Measurements from ENCODE around the gene JPT1.
"Not testable (repeated sequence)": the region's sequence is repeated elsewhere in the genome, so short reads cannot be mapped to it uniquely, and the experiment has no call there.

The JPT1 gene

GRCh38 chr17:75135452-75135851 is 18.9 kb downstream of the JPT1 start:
- Histone ChIP-seq H3K79me2 (ENCODE audit: low read length) (peaks cover 9% of the 10 kb centered on the region), H3K27me3 (ENCODE audit: low read depth, low read length) (no peaks in the 10 kb centered on the region), H3K9ac (ENCODE audit: low read length) (no peak overlapping the region), H3K4me1 (ENCODE audit: low read length) (peaks cover 6% of the 10 kb centered on the region), H3K4me2 (ENCODE audit: low read length) (no peak overlapping the region), H4K20me1 (ENCODE audit: insufficient read depth, low read length) (peaks cover 2% of the 10 kb centered on the region), H2AFZ (ENCODE audit: low read depth, low read length) (no peak overlapping the region), H3K27ac (ENCODE audit: low read length) (no peak overlapping the region), H3K9me3 (ENCODE audit: insufficient read depth, low read length) (no peaks in the 10 kb centered on the region), H3K4me3 (ENCODE audit: low read length) (no peak overlapping the region), H3K36me3 (replicated peaks; ENCODE audit: low read depth, low read length) (peaks cover 17% of the 10 kb centered on the region)
- TF ChIP-seq CTCF (IDR thresholded peaks at IDR 0.05; ENCODE audit: low read depth, low read length) (no peak), EZH2phosphoT487 (IDR thresholded peaks at IDR 0.05; ENCODE audit: low read depth) (no peak)

- H3K36me3 ChIP-seq (replicated peaks; ENCODE audit: low read depth, low read length): peaks cover 24% of the 10 kb centered on the region
- not testable (repeated sequence) for H4K20me1 ChIP-seq (ENCODE audit: insufficient read depth, low read length); H3K9me3 ChIP-seq (ENCODE audit: insufficient read depth, low read length); H3K9ac ChIP-seq (ENCODE audit: low read length); H3K4me2 ChIP-seq (ENCODE audit: low read length); H3K4me3 ChIP-seq (ENCODE audit: low read length); H3K27me3 ChIP-seq (ENCODE audit: low read depth, low read length); H2AFZ ChIP-seq (ENCODE audit: low read depth, low read length); H3K27ac ChIP-seq (ENCODE audit: low read length)
- peaks cover 11% of the 10 kb centered on the region for H3K4me1 ChIP-seq (ENCODE audit: low read length)
- peaks cover 16% of the 10 kb centered on the region for H3K79me2 ChIP-seq (ENCODE audit: low read length)
Measured at GRCh38 chr17:75133607-75134347, 20.5 kb downstream of the JPT1 start.

GRCh38 chr17:75133001-75133400 is 21.3 kb downstream of the JPT1 start:
- Histone ChIP-seq H4K20me1 (ENCODE audit: insufficient read depth, low read length) (peaks cover 5% of the 10 kb centered on the region), H3K9me3 (ENCODE audit: insufficient read depth, low read length) (no peaks in the 10 kb centered on the region), H3K27ac (ENCODE audit: low read length) (no peak overlapping the region), H3K4me2 (ENCODE audit: low read length) (no peak overlapping the region), H3K9ac (ENCODE audit: low read length) (no peak overlapping the region), H3K27me3 (ENCODE audit: low read depth, low read length) (no peaks in the 10 kb centered on the region), H3K79me2 (ENCODE audit: low read length) (peaks cover 16% of the 10 kb centered on the region), H2AFZ (ENCODE audit: low read depth, low read length) (no peak overlapping the region), H3K36me3 (replicated peaks; ENCODE audit: low read depth, low read length) (peaks cover 22% of the 10 kb centered on the region), H3K4me1 (ENCODE audit: low read length) (peaks cover 11% of the 10 kb centered on the region), H3K4me3 (ENCODE audit: low read length) (no peak overlapping the region)
- TF ChIP-seq EZH2phosphoT487 (IDR thresholded peaks at IDR 0.05; ENCODE audit: low read depth): no peak
- no peak for TF ChIP-seq CTCF (IDR thresholded peaks at IDR 0.05; ENCODE audit: low read depth, low read length)

GRCh38 chr17:75132018-75133000 is 22.0 kb downstream of the JPT1 start:
- Histone ChIP-seq H3K27ac (ENCODE audit: low read length) (peak overlapping the region; percentile 72), H2AFZ (ENCODE audit: low read depth, low read length) (peak overlapping the region; percentile 72; the same call in 1 of the 2 replicates), H3K4me2 (ENCODE audit: low read length) (peak overlapping the region; percentile 78), H3K4me1 (ENCODE audit: low read length) (peaks cover 11% of the 10 kb centered on the region), H3K79me2 (ENCODE audit: low read length) (peaks cover 16% of the 10 kb centered on the region), H3K36me3 (replicated peaks; ENCODE audit: low read depth, low read length) (peaks cover 22% of the 10 kb centered on the region), H3K4me3 (ENCODE audit: low read length) (peak overlapping the region; percentile 95), H3K9ac (ENCODE audit: low read length) (peak overlapping the region; percentile 97)
- H4K20me1 ChIP-seq (ENCODE audit: insufficient read depth, low read length); H3K27me3 ChIP-seq (ENCODE audit: low read depth, low read length); H3K9me3 ChIP-seq (ENCODE audit: insufficient read depth, low read length): not testable (repeated sequence)
